Retinal pigment epithelial cell (primary cell): Measurements from ENCODE around the gene ADARB2.
A peak's percentile ranks its signal among the peaks of the same experiment; 100 is the strongest.

Experiments
- DNase-seq: peaks from one replicate; pipeline ENCODE4 v3.0.0-alpha.2; 2010; ENCODE audit warnings: low read depth
- H3K4me3 ChIP-seq: 2 replicates; pipeline ENCODE4 v1.5.1; 2011; ENCODE audit warnings: mild to moderate bottlenecking, low read length, control low read depth, moderate library complexity
- CTCF ChIP-seq: conservative IDR thresholded peaks from 2 replicates; pipeline ENCODE4 v1.5.1; 2011; ENCODE audit warnings: low read depth, low read length, control low read depth, inconsistent platforms

The ADARB2 gene

DNA sequence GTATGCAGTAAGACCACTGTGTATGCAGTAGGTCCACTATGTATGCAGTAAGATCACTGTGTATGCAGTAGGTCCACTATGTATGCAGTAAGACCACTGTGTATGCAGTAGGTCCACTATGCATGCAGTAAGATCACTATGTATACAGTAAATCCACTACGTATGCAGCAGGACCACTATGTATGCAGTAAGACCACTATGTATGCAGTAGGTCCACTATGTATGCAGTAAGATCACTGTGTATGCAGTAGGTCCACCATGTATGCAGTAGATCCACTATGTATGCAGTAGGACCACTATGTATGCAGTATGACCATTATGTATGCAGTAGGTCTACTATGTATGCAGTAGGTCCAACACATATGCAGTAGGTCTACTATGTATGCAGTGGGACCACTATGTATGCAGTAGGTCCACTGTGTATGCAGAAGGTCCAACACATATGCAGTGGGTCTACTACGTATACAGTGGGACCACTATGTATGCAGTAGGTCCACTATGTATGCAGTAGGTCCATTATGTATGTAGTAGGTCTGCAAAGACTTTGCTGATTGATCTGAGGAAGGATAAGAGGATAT lies 313.6 kb downstream of the ADARB2 start:
- H3K4me3 ChIP-seq = no peak overlapping the region
- DNase-seq = no peak
- TF ChIP-seq CTCF = no peak

DNA sequence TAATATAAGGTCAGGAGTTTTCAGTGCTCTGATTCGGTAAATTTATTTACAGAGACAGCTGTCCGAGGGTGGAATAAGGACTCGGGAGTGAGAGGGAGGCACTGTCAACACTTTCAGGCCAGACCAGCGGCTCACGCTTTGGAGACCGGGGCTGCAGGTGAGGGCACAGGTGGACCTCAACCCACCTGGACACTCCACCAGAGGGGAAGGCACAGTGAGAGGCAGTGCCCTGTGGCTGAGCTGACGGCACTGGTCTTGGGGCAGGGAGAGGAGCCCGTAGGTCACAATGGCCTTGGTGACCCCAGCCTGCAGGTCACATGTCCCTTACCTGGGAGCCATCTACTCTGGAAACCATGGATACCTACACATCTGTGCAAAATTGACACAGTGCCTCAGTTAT lies 315.1 kb downstream of the ADARB2 start:
- no peak overlapping the region for H3K4me3 ChIP-seq
- DNase-seq = no peak
- no peak for TF ChIP-seq CTCF

- no peak for DNase-seq
- peak; percentile 60 for TF ChIP-seq CTCF
- no peak overlapping the region for H3K4me3 ChIP-seq
These were observed 316.5 kb downstream of the ADARB2 start for GRCh38 chr10:1420661-1421362.

DNA sequence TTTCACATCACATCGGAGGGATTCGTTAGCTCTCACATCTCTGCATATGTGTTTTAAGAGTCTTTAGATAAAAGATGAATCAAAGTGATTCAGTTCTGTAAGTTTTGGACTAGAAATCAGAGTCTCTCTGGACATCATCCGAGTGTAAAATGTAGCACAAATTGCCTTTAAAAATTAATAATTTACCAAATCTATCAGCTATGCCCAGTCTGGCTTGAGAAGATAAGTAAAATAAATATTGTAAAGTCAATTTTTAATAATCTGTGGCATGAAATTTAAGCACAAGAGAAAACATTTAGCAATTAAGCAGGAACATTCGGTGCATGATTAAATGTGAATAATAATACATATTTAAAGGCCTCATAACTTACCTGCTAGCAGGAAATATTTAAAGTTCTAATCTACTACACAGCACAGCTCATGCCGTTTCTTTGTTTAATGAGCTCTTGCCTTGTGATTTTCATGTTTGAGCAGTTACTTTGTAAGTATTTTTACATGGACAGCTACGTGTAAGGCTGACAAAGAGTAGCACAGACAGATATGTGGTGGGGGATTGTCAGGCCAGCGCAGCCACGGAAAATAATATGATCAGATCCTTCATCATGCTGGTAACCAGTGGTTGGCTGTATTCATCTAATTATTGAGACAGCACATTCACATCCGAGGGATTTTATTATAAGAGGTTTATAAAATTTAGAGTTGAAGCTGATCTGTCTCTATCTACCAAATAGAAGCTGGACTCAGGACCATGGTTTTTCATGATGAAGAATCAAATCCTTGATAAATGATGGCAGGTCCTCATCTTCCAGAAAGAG lies 317.3 kb downstream of the ADARB2 start:
- no peak for TF ChIP-seq CTCF
- DNase-seq = no peak
- H3K4me3 ChIP-seq = no peak overlapping the region

GRCh38 chr10:1418031-1418550 lies 319.2 kb downstream of the ADARB2 start:
- TF ChIP-seq CTCF = no peak
- H3K4me3 ChIP-seq = no peak overlapping the region
- no peak for DNase-seq

- DNase-seq = no peak
- H3K4me3 ChIP-seq = no peak overlapping the region
- TF ChIP-seq CTCF = no peak
These were observed 319.8 kb downstream of the ADARB2 start for GRCh38 chr10:1417574-1417973.
